GM20000 (cell line): ENCODE measurements around the gene DLK2.

ENCODE experiments used
- DNase-seq: peaks from one replicate; pipeline ENCODE4 v3.0.0; 2012; ENCODE audit warnings: low spot score
- CTCF ChIP-seq: IDR thresholded peaks from 2 replicates; pipeline ENCODE4 v1.5.1; 2012; ENCODE audit warnings: mild to moderate bottlenecking, control low read depth; ENCODE audit errors: extremely low read depth, missing control alignments

The DLK2 gene

GRCh38 chr6:43450699-43451131 lies 4.6 kb downstream of the DLK2 start:
- TF ChIP-seq CTCF, result no peak
- no peak for DNase-seq

GRCh38 chr6:43448916-43449315 lies 6.4 kb downstream of the DLK2 start:
- no peak for TF ChIP-seq CTCF
- no peak for DNase-seq

- no peak for TF ChIP-seq CTCF
- no peak for DNase-seq
These were observed 7.7 kb downstream of the DLK2 start for GRCh38 chr6:43447604-43448003.

- no peak for DNase-seq
- TF ChIP-seq CTCF, result no peak
These were observed 9.8 kb downstream of the DLK2 start for GRCh38 chr6:43445576-43445975.

GRCh38 chr6:43444582-43444981 lies 10.8 kb downstream of the DLK2 start:
- DNase-seq, result no peak
- no peak for TF ChIP-seq CTCF

- TF ChIP-seq CTCF, result no peak
- DNase-seq, result no peak
These were observed 11.3 kb downstream of the DLK2 start for GRCh38 chr6:43444036-43444435.

GRCh38 chr6:43442935-43443334 lies 12.4 kb downstream of the DLK2 start:
- TF ChIP-seq CTCF, result no peak
- no peak for DNase-seq

GRCh38 chr6:43437700-43438099 lies 17.6 kb downstream of the DLK2 start:
- TF ChIP-seq CTCF, result no peak
- no peak for DNase-seq
